HG03342 (cell line): Measurements from ENCODE around the gene DRG1.
"Not testable (repeated sequence)": the region's sequence is repeated elsewhere in the genome, so short reads cannot be mapped to it uniquely, and the experiment has no call there.

Experiments
- ATAC-seq: cut with Tn5 transposase; IDR thresholded peaks from one replicate; pipeline ENCODE4 v1.9.1; 2021; ENCODE audit warnings: mild to moderate bottlenecking, moderate library complexity; ENCODE audit not compliant: unreplicated experiment

Gene DRG1

GRCh38 chr22:31399211-31400022, at the start of gene DRG1:
TSS of gene DRG1 (plus strand) at chr22:31399604. CDS start at chr22:31399684, 80 bp downstream.
- peak; percentile 91 for ATAC-seq

- ATAC-seq, result no peak
These were observed 49.4 kb upstream of the DRG1 start for GRCh38 chr22:31349960-31350359.

GRCh38 chr22:31350410-31350863, 49.0 kb upstream of the DRG1 start:
- no peak for ATAC-seq

- ATAC-seq, result no peak
These were observed 44.9 kb upstream of the DRG1 start for GRCh38 chr22:31354515-31354914.

- no peak for ATAC-seq
These were observed 39.4 kb upstream of the DRG1 start for GRCh38 chr22:31360029-31360428.

- ATAC-seq, result no peak
These were observed 37.7 kb upstream of the DRG1 start for GRCh38 chr22:31361743-31362142.

GRCh38 chr22:31363885-31364465, 35.4 kb upstream of the DRG1 start:
- ATAC-seq, result no peak

GRCh38 chr22:31367426-31367825, 32.0 kb upstream of the DRG1 start:
- no peak for ATAC-seq

- no peak for ATAC-seq
These were observed 21.8 kb upstream of the DRG1 start for GRCh38 chr22:31377612-31378011.

- no peak for ATAC-seq
These were observed 21.3 kb upstream of the DRG1 start for GRCh38 chr22:31378123-31378522.

GRCh38 chr22:31378651-31379050, 20.8 kb upstream of the DRG1 start:
- ATAC-seq, result not testable (repeated sequence)

GRCh38 chr22:31393893-31394292, 5.5 kb upstream of the DRG1 start:
- no peak for ATAC-seq

- ATAC-seq, result no peak
These were observed 5.1 kb upstream of the DRG1 start for GRCh38 chr22:31394326-31394725.

- no peak for ATAC-seq
These were observed 1.2 kb upstream of the DRG1 start for GRCh38 chr22:31398231-31398630.

- no peak for ATAC-seq
These were observed 606 bp downstream of the DRG1 start for GRCh38 chr22:31400023-31400397.

GRCh38 chr22:31402350-31402749, 2.9 kb downstream of the DRG1 start:
- not testable (repeated sequence) for ATAC-seq

GRCh38 chr22:31425331-31426050, 26.1 kb downstream of the DRG1 start:
- no peak for ATAC-seq

GRCh38 chr22:31431950-31432349, 32.5 kb downstream of the DRG1 start:
- no peak for ATAC-seq

GRCh38 chr22:31436132-31436531, 36.7 kb downstream of the DRG1 start:
- no peak for ATAC-seq

GRCh38 chr22:31439808-31440207, 40.4 kb downstream of the DRG1 start:
- no peak for ATAC-seq

- ATAC-seq, result no peak
These were observed 41.3 kb downstream of the DRG1 start for GRCh38 chr22:31440681-31441080.

- no peak for ATAC-seq
These were observed 42.2 kb downstream of the DRG1 start for GRCh38 chr22:31441652-31442051.
